Lower leg skin (tissue), 4 donors: ENCODE measurements around the gene ADGRG6. TPM values are rescaled to one million over a fixed set of nuclear protein-coding genes. Genes with fewer than 3 reads are reported as not detected.

Experiments
- DNase-seq, 2 donors: peaks; one replicate each; pipeline ENCODE4 v3.0.0-alpha.2; 2019; ENCODE audit warnings: low spot score in 2 of 2
- H3K4me3 ChIP-seq: fragments of 200-600 bp; sonication (generic); 2 replicates; pipeline ENCODE4 v1.5.1; 2017; ENCODE audit warnings: mild to moderate bottlenecking, low read depth; ENCODE audit not compliant: poor library complexity, severe bottlenecking
- CTCF ChIP-seq, 3 donors: fragments of 450-650 bp; IDR thresholded peaks; one replicate each; pipeline ENCODE4 v1.5.1; 2016; ENCODE audit warnings: antibody characterized with exemption in 3 of 3, mild to moderate bottlenecking in 3 of 3, moderate library complexity in 2 of 3
- POLR2A ChIP-seq, 2 donors: fragments of 450-650 bp; IDR thresholded peaks; one replicate each; pipeline ENCODE4 v1.6.1; 2016 to 2017; ENCODE audit warnings: antibody characterized with exemption in 2 of 2, mild to moderate bottlenecking in 1 of 2, moderate library complexity in 1 of 2
- WGBS, 2 donors: methylation state at CpG; one replicate each; pipeline ENCODE4 v1.1.5; 2018; 5-methylcytosine and 5-hydroxymethylcytosine counted together
- intact Hi-C: fragments of 100-400 bp; cut with DNase I; formaldehyde crosslinking; loops from one replicate; pipeline ENCODE4 v1.15.0; 2023; ENCODE audit warnings: low total_unique reads
- total RNA-seq, 4 donors: library from RNA; depleted of rRNA; stranded (reverse); fragments of >200 nt; gene quantifications; one replicate each; pipeline ENCODE4 v1.1.0, GENCODE V29; 2016

The ADGRG6 gene
- total RNA-seq, 4 donors from 2014 or later, result 41.8 to 54.8 (median 50.0) TPM

DNA sequence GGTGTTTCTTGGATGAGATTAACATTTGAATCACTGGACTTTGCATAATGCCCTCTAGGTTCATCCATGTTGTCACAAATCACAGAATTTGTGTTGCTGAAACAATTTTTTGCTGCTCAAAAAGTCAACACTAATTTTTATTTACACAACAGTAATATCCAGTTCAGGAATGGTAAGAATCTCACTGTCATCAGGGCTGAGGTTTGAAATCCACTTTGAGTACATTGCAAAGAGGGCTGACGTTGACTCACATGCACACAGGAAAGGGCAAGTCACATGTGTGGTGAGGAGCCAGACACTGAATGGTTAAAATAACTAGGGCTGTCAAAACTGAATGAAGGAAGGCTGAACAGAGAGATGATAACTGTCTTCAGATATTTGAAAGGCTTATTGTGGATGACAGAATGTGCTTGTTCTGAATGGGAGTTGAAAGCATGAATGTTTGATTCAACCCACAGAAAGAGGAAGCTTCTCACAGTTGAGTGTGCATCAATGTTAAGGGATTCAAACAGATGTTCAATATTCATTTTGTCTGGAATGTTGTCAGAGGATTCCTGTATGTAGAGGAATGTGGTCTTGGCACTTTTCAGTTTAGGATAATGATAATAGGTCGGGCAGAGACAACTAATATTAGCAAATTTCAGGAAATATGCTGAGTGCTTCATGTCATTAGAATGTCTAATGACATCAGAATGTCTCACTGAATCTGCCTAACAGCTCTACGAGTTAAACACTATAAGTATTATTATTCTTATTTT, 3.6 kb upstream of the ADGRG6 start:
- 38 to 41% methylated on average over 3 of the region's 3 CpGs for WGBS, 2 donors
- no peak for TF ChIP-seq CTCF (IDR thresholded peaks at IDR 0.05)
- no peak for TF ChIP-seq POLR2A (IDR thresholded peaks at IDR 0.05)
- DNase-seq, result no peak
- intact Hi-C loops, result no loop called here
- no peak overlapping the region for H3K4me3 ChIP-seq

DNA sequence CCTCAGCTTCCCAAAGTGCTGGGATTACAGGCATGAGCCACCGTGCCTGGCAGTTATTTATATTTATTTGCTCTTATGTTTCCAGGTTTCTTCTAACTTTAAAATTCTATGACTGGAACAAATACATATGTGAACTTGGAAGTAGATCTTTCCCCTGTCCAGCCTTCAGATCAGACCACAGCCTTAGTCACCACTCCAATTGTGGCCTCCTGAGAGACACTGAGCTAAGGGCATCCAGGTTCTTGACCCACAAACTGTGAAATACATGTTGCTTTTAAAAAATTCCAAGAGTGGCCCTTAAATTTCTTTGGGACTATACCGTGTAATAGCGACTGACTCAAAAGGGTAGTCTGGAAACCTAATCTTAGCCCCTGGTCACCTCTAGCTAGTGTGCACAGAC, 1.5 kb upstream of the ADGRG6 start:
- no peak overlapping the region for H3K4me3 ChIP-seq
- intact Hi-C loops, result no loop called here
- 65 to 80% methylated on average over 3 of the region's 3 CpGs for WGBS, 2 donors
- no peak for DNase-seq
- no peak for TF ChIP-seq CTCF (IDR thresholded peaks at IDR 0.05)
- TF ChIP-seq POLR2A (IDR thresholded peaks at IDR 0.05), result no peak

DNA sequence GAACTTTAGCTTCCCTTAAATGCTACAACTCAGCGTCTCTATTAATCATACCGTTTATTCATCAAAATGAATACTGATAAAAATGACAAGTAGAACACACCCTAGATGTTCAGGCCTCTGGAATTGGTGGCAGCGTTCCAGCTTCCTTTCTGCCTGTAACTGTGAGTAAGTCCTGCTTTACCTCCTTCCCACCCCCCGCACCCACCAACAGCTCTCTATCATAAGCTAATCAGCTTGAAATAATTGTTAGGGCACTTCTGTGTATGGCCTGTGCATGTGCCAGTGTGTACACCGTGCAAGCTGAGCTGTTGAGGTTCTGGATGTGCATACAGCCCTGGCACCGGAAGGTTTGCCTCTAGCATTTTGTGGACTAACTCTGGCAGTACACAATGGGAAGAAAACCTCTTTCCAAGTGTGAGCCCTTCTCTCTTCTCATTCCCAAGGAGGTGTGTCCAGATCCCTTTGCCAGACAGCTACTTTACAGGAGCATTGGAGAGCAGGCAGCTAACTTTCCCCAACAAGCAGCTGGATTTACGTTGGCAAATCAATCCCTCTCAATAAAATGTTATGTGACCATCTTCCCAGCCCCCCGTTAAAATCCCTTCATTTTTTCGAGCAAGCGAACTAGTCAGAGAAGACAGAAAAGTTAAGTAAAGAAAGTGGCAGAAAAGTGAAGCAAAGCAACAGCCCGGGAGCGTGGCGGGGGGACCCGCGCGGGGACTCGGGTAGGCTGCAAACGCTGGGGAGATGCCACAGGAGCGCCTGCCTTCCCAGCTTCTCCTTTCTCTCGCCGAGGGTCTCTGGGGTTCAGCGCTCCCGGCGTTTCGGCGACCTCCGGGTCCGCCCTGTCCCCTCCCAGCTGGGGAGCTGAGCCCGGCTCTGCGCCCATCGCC, 803 bp upstream of the ADGRG6 start:
- peak; percentile 53 to 87 for DNase-seq
- 4 to 10% methylated on average over 31 of the region's 31 CpGs for WGBS, 2 donors
- intact Hi-C loops, result no loop called here
- TF ChIP-seq POLR2A (IDR thresholded peaks at IDR 0.05) (no peak), CTCF (IDR thresholded peaks at IDR 0.05) (no peak)
- H3K4me3 ChIP-seq, result peak overlapping the region; percentile 56

GRCh38 chr6:142302421-142303175, 791 bp downstream of the ADGRG6 start:
- H3K4me3 ChIP-seq, result peak overlapping the region; percentile 56
- TF ChIP-seq POLR2A (IDR thresholded peaks at IDR 0.05) (no peak), CTCF (IDR thresholded peaks at IDR 0.05) (no peak)
- intact Hi-C loops, result no loop called here
- peak; percentile 42 to 62 for DNase-seq
- 40 to 41% methylated on average over 18 of the region's 18 CpGs for WGBS, 2 donors

DNA sequence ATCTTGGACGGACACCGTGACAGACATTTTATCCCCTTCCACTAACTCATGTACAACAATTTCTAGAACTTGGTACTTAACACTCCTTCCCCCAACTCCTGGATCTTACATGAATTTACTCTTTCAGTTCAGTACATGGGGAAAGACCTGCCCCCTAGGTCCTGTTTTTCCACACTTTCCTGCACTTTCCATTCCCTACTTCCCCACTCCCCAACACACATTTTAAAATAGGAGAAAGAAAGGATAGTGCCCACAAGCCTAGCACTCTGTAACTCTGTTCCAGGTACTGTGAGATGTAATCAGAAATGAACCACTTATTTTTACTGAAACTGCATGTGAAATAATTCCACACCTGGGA, 1.3 kb downstream of the ADGRG6 start:
- no peak for DNase-seq
- WGBS, 2 donors, result 61 to 64% methylated on average over 2 of the region's 2 CpGs
- no peak for TF ChIP-seq CTCF (IDR thresholded peaks at IDR 0.05)
- TF ChIP-seq POLR2A (IDR thresholded peaks at IDR 0.05), result no peak
- no peak overlapping the region for H3K4me3 ChIP-seq
- intact Hi-C loops, result no loop called here
